RPMI7951 (cell line): ENCODE results near the gene ZNF135. TPM values are rescaled to one million over a fixed set of nuclear protein-coding genes. Genes with fewer than 3 reads are reported as not detected.

ENCODE experiments used
- DNase-seq: peaks from one replicate; pipeline ENCODE4 v3.0.0-alpha.2; 2012; ENCODE audit warnings: low read depth
- total RNA-seq: library from RNA; depleted of rRNA; stranded (reverse); fragments of >200 nt; shearing (Covaris generic); gene quantifications from 2 replicates; pipeline ENCODE4 v1.2.3, GENCODE V29; 2014; rRNA removed

Gene ZNF135
- total RNA-seq, 1 experiment from 2014 or later = 0.72 TPM

DNA sequence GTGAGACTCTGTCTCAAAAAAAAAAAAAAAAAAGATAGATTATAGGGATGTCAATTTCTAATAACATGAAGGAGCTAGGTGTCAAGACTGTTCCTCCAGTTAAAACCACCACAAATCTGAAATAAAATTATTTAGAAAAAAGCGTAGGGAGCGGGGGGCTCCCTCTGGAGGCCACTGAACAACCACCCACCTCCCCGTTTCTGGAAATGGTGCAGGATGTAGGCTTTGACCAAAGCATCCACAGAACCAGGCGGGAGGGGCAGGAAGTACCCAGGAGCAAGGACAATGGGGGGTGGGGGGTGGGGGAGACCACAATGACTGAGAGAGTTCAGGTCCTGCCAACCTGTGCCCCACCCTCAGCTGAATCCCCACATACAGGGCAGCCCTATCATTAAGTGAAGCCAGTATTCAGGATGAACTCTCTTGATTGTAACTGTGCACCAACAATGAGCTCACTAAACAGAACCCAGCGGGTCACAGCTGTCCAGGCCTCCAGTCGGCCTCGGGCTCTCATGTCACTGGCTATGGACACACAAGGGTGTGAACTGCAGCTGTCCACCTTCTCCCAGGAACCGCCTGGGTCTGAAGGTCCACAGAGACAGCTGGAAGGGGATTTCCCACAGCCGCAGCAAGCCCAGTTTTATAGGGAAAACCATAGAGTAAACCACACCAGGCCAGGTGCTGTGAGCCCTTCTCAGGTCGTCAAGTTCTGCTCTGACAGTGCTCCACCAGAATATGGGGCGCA is 32.3 kb downstream of the ZNF135 start:
- DNase-seq = peak; percentile 7

DNA sequence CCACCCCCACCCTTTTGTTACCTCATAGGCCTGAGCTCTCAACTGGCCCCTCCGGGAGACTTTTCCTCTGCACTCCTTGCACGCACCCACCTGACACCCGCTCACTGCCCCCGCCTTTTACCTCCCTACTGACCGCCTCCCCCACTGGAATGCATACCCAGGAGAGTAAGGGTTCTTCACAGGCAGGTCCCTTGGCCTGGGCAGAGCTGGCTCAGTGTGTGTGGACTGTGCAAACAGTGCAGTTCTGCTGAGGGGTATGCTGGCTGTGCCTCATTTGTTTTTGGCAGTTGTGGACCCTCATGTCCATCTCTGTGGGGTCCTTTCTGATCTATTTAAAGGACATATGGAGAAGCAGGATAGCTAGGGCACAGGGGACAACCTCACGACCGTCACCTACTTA is 34.0 kb downstream of the ZNF135 start:
- no peak for DNase-seq

DNA sequence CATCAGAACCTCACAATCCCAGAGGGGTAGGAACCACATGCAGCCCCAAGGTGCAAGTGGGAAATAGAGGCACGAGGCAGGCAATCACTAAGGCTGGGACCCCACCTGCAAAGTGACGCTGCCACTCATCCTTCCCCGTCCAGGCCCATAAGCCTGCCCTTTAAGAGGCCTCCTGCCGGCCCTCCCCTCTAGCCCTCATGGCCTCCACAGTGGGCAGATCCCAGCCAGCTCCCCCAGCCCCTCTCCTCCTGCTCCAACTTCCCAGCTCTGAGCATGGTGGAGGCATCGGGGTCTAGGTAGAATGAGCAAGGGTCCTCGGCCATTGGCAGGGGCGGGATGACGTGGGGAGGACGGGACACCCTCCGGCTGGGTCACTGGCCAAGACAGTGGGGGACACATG is 36.2 kb downstream of the ZNF135 start:
- no peak for DNase-seq

DNA sequence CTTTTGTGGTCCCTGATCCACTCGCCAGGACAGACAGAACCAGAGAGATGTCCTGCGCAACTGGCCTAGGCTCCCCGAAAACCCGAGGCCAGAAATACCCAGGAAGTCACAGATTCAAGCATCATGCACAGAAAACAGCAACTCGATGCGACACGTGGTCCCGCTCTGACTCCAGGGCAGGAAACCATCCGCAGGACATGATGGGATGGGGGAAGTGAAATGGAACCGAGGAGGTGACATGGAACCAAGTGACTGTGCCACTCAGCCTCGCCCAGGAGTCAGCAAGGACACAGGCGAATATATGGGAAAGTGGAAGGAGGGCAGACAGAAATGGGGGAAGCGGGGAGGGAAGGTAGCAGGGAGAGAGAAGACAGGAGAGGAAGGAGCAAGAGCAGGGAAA is 37.8 kb downstream of the ZNF135 start:
- no peak for DNase-seq

DNA sequence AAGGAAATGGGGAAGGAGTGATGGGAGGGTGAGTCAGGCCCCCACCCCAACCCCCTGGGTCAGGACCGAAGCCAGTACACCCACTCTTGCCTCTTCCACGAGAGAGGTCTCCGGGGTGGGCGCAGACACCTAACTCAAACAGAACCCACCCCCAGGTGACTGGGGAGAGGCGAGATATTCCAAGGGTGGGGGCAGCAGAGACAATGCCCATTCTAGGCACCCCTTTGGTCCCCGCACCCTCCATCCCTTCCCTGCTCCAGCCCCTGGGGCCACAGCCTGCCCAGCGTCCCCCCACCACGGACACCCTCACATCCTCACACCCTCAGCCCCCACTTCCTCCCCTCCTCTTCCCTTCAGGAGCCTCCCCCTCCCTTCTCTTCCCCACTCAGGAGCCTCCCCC is 38.3 kb downstream of the ZNF135 start:
- no peak for DNase-seq

DNA sequence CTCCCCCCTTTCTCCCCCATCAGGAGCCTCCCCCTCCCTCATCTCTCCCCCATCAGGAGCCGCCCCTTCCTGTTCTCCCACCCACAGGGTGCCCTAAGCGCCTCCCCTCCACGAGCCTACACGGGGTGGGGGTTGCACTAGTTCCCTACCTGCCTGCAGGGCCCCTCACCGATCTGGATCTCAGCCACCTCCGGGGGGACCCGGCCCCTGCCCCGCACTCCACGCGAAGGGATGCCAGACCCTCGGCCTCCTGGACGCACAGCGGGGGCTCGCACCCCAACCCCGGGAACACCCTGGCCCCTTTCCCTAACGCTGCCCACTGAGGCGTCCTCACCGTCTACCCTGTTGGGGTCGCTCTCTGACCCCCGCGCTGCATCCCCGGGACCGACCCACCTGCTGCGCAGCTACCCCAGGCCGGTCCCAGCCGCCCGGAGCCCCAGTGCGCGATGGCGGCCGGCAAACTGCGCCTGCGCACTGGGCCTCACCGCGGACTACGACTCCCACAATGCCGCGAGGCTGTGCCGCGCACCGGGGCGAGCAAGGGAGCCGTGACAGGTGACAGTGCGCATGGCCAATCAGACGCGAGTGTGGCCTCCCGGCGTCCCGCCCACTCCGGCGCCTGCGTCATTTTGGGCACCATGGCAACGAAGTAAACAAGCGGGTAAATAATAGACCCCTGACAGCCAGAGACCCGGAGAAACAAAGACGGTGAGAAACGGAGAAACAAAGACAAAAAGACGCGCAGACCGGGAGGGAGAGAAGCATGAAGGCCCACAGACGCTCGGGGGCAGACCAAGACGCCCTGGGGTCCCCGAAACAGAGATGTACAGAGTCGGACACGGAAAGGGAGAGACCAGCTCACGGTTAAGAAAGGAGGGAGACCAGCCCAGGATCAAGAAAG is 38.9 kb downstream of the ZNF135 start, which contains the start of gene ZSCAN18:
Gene ZSCAN18, minus strand, starts transcription at position 451 of the 901 bp plus-strand sequence. CDS start 7,964 bp downstream, outside the sequence.
- DNase-seq = peak; percentile 77

DNA sequence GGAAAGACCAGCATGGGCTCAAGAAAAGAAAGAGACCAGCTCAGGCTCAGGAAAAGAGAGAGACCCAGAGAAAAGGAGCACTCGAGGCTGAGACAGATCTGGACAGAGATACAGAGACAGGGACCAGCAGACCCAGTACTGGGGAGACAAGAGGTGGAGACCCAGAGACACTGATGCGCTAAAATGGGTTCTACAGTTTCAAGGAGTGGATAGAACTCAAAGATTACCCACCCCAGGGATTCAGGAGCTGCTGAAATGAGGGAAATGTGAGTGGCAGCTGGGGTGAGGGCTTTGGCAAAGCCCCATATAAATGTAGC is 39.6 kb downstream of the ZNF135 start:
- no peak for DNase-seq

DNA sequence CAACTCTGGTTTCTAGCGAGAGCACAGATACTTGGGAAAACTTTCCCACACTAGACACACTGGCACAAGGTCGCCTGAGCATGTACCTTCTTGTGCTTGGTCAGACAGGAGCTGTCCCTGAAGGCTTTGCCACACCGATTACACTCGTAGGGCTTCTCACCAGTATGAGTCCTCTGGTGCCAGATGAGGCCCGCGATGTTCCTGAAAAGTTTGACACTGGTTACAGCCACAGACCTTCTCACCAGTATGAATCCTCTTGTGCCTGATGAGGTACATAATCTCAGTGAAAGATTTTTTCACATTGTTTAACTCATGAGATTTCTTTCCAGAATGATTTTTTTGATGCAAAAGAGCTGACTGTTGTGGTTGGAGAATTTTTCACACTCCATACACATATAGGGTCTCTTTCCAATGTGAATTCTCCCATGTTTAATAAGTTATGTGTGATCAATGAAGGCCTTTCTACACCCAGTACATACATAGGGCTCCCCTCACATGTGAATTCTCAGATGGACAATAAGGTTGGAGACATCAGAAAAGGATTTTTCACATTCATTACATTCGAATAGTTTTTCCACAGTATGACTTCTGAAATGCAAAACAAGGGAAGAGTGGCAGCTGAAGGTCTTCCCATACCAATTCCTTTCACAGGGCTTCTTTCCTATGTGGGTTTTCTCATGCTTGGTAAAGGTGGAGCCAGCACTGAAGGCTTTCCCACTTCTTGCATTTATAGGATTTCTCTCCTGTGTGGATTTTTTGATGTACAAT is 48.9 kb downstream of the ZNF135 start:
- DNase-seq = no peak

DNA sequence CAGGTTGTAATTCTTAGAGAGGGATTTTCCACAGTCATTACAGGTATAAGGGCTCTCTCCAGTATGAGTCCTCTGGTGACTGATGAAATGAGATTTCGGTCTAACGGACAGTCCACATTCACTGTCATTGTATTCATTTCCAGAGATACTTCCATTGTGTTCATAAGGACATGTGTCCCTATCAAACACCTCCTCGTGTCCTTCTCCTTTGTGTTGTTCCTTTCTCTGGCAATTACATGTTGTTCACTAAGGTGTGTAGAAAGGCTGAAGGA is 49.4 kb downstream of the ZNF135 start:
- DNase-seq = no peak

DNA sequence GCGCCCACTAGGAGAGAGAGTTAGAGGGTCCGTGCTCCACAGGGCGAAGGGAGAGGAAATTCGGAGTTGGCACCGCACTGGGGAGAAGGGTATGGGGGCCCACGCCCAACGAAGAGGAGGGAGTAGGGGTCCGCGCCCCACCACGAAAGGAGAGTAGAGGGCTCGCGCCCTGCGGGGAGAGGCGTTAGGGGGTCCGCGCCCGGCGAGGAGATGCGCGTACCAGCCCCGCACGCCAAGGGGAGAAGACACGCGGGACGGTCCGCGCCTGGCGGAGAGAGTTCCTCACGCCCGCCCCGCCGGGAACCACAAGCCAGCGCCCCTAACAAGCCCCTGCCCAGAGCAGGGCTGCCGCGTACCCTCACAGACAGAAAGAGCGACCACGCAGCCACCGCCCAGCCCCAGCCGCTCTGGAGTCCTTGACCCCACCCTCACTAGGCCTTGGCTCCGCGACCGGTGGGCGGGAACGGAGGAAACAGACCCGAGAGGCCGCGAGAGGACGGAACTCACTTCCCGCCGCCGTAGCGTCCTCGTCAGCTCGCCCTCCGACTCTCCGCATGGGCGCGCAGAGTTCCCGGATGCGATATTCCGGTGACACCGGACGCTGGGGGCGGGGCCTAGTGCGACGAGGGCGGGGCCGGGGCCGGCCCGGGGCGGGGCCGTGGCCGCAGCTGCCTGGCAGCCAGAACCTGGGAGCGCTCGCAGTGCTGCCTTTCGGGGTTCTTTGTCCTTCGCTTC is 58.9 kb downstream of the ZNF135 start:
- DNase-seq = peak; percentile 26

DNA sequence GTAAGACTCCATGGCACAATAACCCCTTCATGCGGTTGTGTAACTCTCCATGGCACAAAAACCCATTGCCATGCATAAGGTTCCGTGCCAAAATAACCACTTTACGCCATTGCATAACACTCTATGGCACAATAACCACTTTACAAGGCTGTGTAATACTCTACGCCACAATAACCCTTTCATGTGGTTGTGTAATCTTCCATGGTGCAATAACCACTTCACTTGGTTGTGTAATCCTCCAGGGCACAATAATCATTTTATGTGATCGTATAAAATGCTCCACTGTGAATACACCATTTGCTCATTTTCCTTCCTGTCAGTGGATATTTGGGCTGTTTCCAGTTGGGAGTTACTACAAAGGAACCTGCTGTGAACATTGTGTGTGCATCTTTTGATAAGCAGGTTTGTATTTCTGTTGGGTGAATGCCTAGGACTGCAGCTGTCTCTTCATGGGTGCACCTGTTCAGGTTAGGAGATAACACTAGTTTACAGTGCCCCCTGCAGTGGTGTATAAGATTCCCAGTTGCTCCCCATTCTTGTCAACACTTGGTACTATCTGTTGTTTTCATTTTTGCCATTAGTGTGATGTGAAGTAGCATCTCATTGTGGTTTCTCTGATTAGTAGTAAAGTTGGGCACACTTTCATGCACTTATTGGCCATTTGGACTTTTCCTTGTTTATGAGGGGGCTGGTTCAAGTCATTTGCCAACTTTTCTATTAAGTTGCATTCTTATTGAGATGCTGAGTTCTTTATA is 60.1 kb downstream of the ZNF135 start:
- no peak for DNase-seq

Other genes with a start within 250 kb of the ZNF135 start
- 2.6 and 4.9 TPM in 2 replicates for gene ZNF552, start 244.4 kb upstream of the ZNF135 start, total RNA-seq
- gene ZNF587B, start 229.0 kb upstream of the ZNF135 start, total RNA-seq = 3.1 and 4.3 TPM in 2 replicates
- 10.6 and 11.4 TPM in 2 replicates for gene ZNF587, start 209.4 kb upstream of the ZNF135 start, total RNA-seq
- gene ZNF814, start 170.2 kb upstream of the ZNF135 start, total RNA-seq = 0.60 and 1.3 TPM in 2 replicates
- 9.3 and 9.5 TPM in 2 replicates for gene ZNF417, start 142.7 kb upstream of the ZNF135 start, total RNA-seq
- 2.1 and 3.1 TPM in 2 replicates for gene ZNF418, start 123.9 kb upstream of the ZNF135 start, total RNA-seq
- gene ZNF256, start 111.6 kb upstream of the ZNF135 start, total RNA-seq = 2.7 and 4.6 TPM in 2 replicates
- not detected in 2 replicates for gene C19orf18, start 84.7 kb upstream of the ZNF135 start, total RNA-seq
- gene ZNF606, start 56.5 kb upstream of the ZNF135 start, total RNA-seq = 6.4 and 8.6 TPM in 2 replicates
- gene ZSCAN1, start 25.3 kb upstream of the ZNF135 start, total RNA-seq = not detected in 2 replicates
- 1.8 and 3.0 TPM in 2 replicates for gene ZSCAN18, start 38.9 kb downstream of the ZNF135 start, total RNA-seq
- gene ZNF329, start 91.5 kb downstream of the ZNF135 start, total RNA-seq = 6.8 and 9.4 TPM in 2 replicates
- gene ZNF274, start 123.8 kb downstream of the ZNF135 start, total RNA-seq = 22.7 and 23.7 TPM in 2 replicates
- 43.9 and 57.0 TPM in 2 replicates for gene ZNF544, start 169.6 kb downstream of the ZNF135 start, total RNA-seq
- 4.3 and 4.8 TPM in 2 replicates for gene ZNF8, start 219.7 kb downstream of the ZNF135 start, total RNA-seq
- gene ERVK3-1, start 246.1 kb downstream of the ZNF135 start, total RNA-seq = 68.7 and 76.6 TPM in 2 replicates